Measurements from ENCODE around the gene CSTPP1.
A peak's percentile ranks its signal among the peaks of the same experiment; 100 is the strongest.

The CSTPP1 gene

DNA sequence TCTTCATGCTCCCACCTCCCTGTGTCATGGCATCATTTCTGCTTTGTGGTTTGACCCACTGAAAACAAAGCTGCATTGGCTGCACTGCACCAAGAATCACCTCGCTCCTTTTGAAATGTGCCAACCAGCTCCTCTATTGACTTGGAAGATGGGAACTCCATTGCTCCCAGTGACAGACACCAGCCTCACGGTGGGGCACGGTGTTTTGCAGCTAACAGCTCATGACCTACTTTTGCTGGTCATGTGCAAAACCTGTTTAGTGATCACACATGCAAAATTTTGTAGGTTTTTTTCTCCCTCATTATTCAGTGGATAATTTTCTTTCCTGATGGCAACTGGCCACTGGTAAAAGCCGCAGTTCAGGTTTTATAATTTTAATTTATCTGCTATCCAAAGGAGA, 203.3 kb downstream of the CSTPP1 start:
- ATAC-seq, result no peak
- no peak for TF ChIP-seq ZFP30 (CRISPR knock-in tag; IDR thresholded peaks at IDR 0.05)
- TF ChIP-seq RARB (CRISPR knock-in tag; IDR thresholded peaks at IDR 0.05), result no peak
- TF ChIP-seq, protein P1, sequence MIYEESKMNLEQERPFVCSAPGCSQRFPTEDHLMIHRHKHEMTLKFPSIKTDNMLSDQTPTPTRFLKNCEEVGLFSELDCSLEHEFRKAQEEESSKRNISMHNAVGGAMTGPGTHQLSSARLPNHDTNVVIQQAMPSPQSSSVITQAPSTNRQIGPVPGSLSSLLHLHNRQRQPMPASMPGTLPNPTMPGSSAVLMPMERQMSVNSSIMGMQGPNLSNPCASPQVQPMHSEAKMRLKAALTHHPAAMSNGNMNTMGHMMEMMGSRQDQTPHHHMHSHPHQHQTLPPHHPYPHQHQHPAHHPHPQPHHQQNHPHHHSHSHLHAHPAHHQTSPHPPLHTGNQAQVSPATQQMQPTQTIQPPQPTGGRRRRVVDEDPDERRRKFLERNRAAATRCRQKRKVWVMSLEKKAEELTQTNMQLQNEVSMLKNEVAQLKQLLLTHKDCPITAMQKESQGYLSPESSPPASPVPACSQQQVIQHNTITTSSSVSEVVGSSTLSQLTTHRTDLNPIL (CRISPR knock-in tag; IDR thresholded peaks at IDR 0.05; ENCODE audit: low read depth), result no peak
- TF ChIP-seq, protein P2, sequence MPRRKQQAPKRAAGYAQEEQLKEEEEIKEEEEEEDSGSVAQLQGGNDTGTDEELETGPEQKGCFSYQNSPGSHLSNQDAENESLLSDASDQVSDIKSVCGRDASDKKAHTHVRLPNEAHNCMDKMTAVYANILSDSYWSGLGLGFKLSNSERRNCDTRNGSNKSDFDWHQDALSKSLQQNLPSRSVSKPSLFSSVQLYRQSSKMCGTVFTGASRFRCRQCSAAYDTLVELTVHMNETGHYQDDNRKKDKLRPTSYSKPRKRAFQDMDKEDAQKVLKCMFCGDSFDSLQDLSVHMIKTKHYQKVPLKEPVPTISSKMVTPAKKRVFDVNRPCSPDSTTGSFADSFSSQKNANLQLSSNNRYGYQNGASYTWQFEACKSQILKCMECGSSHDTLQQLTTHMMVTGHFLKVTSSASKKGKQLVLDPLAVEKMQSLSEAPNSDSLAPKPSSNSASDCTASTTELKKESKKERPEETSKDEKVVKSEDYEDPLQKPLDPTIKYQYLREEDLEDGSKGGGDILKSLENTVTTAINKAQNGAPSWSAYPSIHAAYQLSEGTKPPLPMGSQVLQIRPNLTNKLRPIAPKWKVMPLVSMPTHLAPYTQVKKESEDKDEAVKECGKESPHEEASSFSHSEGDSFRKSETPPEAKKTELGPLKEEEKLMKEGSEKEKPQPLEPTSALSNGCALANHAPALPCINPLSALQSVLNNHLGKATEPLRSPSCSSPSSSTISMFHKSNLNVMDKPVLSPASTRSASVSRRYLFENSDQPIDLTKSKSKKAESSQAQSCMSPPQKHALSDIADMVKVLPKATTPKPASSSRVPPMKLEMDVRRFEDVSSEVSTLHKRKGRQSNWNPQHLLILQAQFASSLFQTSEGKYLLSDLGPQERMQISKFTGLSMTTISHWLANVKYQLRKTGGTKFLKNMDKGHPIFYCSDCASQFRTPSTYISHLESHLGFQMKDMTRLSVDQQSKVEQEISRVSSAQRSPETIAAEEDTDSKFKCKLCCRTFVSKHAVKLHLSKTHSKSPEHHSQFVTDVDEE (CRISPR knock-in tag; IDR thresholded peaks at IDR 0.05), result no peak
- no peak for TF ChIP-seq ZNF70 (CRISPR knock-in tag; IDR thresholded peaks at IDR 0.05)

DNA sequence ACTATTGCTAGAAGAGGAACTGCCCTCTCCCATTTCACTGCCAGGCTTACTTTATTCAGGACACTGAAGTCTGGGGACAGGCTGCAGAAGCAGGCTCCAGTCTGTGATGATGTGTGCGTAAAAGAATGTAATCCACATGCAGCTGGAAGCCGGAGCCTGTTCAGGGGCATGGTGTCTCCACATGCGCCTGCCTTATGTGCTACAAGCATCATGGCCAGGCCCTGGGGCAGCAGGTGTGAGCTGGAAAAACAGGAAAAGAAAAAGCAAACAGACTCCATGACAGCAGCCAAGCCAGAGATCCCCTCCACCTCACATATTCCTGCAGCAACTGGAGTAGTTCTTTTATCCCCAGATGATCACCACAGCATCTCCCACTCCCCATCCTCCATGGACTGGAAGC, 206.8 kb downstream of the CSTPP1 start:
- peak; percentile 99 for ATAC-seq
- TF ChIP-seq OSR1 (CRISPR knock-in tag; IDR thresholded peaks at IDR 0.05) (no peak), ZNF70 (CRISPR knock-in tag; IDR thresholded peaks at IDR 0.05) (peak; percentile 91), GLIS3 (CRISPR knock-in tag; IDR thresholded peaks at IDR 0.05) (no peak), ISL1 (CRISPR knock-in tag; IDR thresholded peaks at IDR 0.05) (no peak), ARNTL (CRISPR knock-in tag; IDR thresholded peaks at IDR 0.05; ENCODE audit: borderline replicate concordance, low read depth) (no peak), CSDC2 (CRISPR knock-in tag; IDR thresholded peaks at IDR 0.05) (no peak), ZC3H10 (CRISPR knock-in tag; IDR thresholded peaks at IDR 0.05) (no peak), SNAI2 (CRISPR knock-in tag; IDR thresholded peaks at IDR 0.05) (0 out of 2 replicates have a peak, but pooled peaks have one; percentile 36), TCF4 (CRISPR knock-in tag; IDR thresholded peaks at IDR 0.05; ENCODE audit: borderline replicate concordance) (peak; percentile 68), ZFP3 (CRISPR knock-in tag; IDR thresholded peaks at IDR 0.05) (no peak), ZFP30 (CRISPR knock-in tag; IDR thresholded peaks at IDR 0.05) (no peak), ESRRG (CRISPR knock-in tag; IDR thresholded peaks at IDR 0.05) (no peak), BACH2 (CRISPR knock-in tag; IDR thresholded peaks at IDR 0.05; ENCODE audit: borderline replicate concordance) (no peak), ZNF8 (CRISPR knock-in tag; IDR thresholded peaks at IDR 0.05) (no peak), ZNF565 (CRISPR knock-in tag; conservative IDR thresholded peaks at IDR 0.05; ENCODE audit: low read depth) (no peak), RARB (CRISPR knock-in tag; IDR thresholded peaks at IDR 0.05) (no peak), TOX (CRISPR knock-in tag; IDR thresholded peaks at IDR 0.05; ENCODE audit: borderline replicate concordance) (no peak)
- TF ChIP-seq, protein P3, sequence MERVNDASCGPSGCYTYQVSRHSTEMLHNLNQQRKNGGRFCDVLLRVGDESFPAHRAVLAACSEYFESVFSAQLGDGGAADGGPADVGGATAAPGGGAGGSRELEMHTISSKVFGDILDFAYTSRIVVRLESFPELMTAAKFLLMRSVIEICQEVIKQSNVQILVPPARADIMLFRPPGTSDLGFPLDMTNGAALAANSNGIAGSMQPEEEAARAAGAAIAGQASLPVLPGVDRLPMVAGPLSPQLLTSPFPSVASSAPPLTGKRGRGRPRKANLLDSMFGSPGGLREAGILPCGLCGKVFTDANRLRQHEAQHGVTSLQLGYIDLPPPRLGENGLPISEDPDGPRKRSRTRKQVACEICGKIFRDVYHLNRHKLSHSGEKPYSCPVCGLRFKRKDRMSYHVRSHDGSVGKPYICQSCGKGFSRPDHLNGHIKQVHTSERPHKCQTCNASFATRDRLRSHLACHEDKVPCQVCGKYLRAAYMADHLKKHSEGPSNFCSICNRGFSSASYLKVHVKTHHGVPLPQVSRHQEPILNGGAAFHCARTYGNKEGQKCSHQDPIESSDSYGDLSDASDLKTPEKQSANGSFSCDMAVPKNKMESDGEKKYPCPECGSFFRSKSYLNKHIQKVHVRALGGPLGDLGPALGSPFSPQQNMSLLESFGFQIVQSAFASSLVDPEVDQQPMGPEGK (CRISPR knock-in tag; IDR thresholded peaks at IDR 0.05; ENCODE audit: borderline replicate concordance), result no peak
- TF ChIP-seq, protein P4, sequence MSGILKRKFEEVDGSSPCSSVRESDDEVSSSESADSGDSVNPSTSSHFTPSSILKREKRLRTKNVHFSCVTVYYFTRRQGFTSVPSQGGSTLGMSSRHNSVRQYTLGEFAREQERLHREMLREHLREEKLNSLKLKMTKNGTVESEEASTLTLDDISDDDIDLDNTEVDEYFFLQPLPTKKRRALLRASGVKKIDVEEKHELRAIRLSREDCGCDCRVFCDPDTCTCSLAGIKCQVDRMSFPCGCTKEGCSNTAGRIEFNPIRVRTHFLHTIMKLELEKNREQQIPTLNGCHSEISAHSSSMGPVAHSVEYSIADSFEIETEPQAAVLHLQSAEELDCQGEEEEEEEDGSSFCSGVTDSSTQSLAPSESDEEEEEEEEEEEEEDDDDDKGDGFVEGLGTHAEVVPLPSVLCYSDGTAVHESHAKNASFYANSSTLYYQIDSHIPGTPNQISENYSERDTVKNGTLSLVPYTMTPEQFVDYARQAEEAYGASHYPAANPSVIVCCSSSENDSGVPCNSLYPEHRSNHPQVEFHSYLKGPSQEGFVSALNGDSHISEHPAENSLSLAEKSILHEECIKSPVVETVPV (CRISPR knock-in tag; IDR thresholded peaks at IDR 0.05), result no peak
- TF ChIP-seq, protein P1 (CRISPR knock-in tag; IDR thresholded peaks at IDR 0.05; ENCODE audit: low read depth), result no peak

DNA sequence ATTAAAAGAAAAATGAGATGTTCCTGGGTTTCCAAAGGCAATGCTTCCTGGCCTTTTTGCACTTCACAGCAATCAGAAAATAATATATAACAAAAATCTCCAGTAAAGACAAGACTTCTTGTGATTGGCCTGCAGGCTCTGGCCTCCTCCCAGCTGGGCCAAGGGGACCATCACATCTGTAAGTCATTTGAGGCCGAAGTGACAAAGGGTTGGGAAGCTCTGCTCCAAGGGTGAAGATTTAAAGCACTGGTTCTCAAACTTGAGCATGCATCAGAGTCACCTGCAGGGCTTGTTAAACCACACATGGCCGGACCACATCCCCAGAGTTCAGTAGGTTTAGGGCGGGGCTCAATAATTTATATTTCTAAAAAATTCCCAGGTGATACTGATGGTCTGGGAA, 208.0 kb downstream of the CSTPP1 start:
- TF ChIP-seq CSDC2 (CRISPR knock-in tag; IDR thresholded peaks at IDR 0.05), result no peak
- no peak for TF ChIP-seq ESRRG (CRISPR knock-in tag; IDR thresholded peaks at IDR 0.05)
- TF ChIP-seq PPARA (CRISPR knock-in tag; IDR thresholded peaks at IDR 0.05; ENCODE audit: borderline replicate concordance), result no peak
- no peak for TF ChIP-seq RARB (CRISPR knock-in tag; IDR thresholded peaks at IDR 0.05)
- no peak for TF ChIP-seq ISL1 (CRISPR knock-in tag; IDR thresholded peaks at IDR 0.05)
- no peak for TF ChIP-seq ZNF565 (CRISPR knock-in tag; conservative IDR thresholded peaks at IDR 0.05; ENCODE audit: low read depth)
- TF ChIP-seq, protein P3 (CRISPR knock-in tag; IDR thresholded peaks at IDR 0.05; ENCODE audit: borderline replicate concordance), result no peak
- TF ChIP-seq SNAI2 (CRISPR knock-in tag; IDR thresholded peaks at IDR 0.05), result no peak
- no peak for TF ChIP-seq ZC3H10 (CRISPR knock-in tag; IDR thresholded peaks at IDR 0.05)
- TF ChIP-seq ARNTL (CRISPR knock-in tag; IDR thresholded peaks at IDR 0.05; ENCODE audit: borderline replicate concordance, low read depth), result no peak
- TF ChIP-seq OSR1 (CRISPR knock-in tag; IDR thresholded peaks at IDR 0.05), result no peak
- TF ChIP-seq GLIS3 (CRISPR knock-in tag; IDR thresholded peaks at IDR 0.05), result no peak
- TF ChIP-seq ZFP30 (CRISPR knock-in tag; IDR thresholded peaks at IDR 0.05), result no peak
- TF ChIP-seq, protein P5, sequence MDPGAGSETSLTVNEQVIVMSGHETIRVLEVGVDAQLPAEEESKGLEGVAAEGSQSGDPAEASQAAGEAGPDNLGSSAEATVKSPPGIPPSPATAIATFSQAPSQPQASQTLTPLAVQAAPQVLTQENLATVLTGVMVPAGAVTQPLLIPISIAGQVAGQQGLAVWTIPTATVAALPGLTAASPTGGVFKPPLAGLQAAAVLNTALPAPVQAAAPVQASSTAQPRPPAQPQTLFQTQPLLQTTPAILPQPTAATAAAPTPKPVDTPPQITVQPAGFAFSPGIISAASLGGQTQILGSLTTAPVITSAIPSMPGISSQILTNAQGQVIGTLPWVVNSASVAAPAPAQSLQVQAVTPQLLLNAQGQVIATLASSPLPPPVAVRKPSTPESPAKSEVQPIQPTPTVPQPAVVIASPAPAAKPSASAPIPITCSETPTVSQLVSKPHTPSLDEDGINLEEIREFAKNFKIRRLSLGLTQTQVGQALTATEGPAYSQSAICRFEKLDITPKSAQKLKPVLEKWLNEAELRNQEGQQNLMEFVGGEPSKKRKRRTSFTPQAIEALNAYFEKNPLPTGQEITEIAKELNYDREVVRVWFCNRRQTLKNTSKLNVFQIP (CRISPR knock-in tag; IDR thresholded peaks at IDR 0.05; ENCODE audit: borderline replicate concordance, low read depth), result no peak
- ATAC-seq, result no peak
